Right hindlimb (tissue), 1 donor: ENCODE measurements around the gene OR4C11.

Experiments used
- DNase-seq: peaks from one replicate; pipeline ENCODE4 v3.0.0-alpha.2; 2018

OR4C11 gene, protein sequence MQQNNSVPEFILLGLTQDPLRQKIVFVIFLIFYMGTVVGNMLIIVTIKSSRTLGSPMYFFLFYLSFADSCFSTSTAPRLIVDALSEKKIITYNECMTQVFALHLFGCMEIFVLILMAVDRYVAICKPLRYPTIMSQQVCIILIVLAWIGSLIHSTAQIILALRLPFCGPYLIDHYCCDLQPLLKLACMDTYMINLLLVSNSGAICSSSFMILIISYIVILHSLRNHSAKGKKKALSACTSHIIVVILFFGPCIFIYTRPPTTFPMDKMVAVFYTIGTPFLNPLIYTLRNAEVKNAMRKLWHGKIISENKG

DNA sequence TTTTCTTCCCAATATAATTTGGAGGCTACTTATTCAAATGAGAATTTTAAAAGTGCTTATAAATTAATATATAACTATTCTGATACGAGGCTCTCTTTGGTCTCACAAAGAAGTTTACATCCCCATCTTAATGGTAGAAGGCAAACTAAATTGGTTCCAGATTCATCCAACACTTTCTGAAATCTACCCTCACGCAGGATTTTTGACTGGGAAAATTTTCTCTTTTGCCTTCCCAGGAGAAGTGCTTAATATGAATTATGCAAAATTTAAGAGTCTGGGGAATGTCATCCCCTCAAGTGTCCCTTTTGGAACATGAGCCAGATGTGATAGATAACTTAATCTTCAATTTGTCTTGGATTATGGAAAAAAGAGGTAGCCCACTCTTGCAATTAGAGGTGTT is at the start of gene OR4C11:
Gene OR4C11 (minus strand): TSS at position 101 of the 400 bp plus-strand sequence. CDS start 3,272 bp downstream, outside the sequence.
- DNase-seq = no peak

DNA sequence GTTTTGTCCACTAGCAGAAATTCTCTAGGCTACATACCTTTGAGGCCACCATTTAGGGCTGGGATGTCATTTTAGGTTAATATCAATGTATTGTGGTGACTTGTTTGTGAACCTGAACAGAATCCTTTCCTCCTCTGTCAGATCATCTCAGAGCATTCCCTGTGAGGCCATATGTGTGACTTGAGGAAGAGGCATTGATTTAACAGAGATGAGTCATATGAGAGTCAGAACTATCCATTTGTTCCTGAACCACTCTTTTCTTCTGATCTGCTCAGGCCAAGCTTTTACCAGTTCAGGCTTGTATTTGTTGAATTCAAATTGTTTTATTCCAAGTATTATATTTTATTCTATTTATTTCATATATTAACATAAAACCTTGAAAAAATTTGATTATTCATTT is 47.7 kb upstream of the OR4C11 start:
- no peak for DNase-seq

DNA sequence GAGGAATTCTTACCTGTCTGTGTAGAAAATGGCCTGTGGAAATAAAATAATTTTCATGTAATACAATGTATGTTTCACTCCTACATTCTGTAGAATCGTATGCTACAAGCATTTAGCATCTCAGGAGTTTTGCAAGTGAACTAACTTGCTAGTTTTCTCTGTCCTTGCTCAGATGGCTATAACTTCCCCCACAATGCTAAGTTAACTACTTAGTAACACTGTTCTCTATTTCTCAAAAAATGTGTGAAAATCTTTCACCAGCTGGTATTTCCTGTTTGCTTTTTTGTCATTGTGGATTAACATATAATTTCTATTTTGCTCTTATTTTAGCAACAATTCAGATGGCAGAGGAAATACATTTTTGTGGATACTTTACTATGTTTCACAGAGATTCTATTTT is 45.1 kb upstream of the OR4C11 start:
- no peak for DNase-seq

DNA sequence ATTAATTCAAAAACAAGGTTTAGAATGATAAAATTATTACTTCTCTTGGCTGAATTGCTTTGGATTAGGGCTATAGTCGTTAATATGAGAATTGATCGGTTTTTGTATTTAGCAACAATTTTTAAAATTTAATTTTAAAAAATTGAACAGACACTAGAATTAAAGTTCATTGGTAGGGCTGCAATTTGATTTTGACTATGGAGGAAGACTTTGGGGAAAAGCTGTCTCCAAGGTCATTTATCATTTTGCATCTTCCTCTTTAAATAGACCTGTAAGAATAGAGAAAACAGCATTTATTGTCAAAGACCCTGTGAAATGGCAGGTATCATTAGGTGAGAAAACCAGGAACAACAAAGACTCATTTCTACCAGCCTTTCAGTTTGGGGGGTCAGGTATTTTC is 40.6 kb upstream of the OR4C11 start, which contains the start of gene OR4S2:
Gene OR4S2 (plus strand): TSS at position 301 of the 400 bp plus-strand sequence. CDS start 2,577 bp downstream, outside the sequence.
- no peak for DNase-seq

DNA sequence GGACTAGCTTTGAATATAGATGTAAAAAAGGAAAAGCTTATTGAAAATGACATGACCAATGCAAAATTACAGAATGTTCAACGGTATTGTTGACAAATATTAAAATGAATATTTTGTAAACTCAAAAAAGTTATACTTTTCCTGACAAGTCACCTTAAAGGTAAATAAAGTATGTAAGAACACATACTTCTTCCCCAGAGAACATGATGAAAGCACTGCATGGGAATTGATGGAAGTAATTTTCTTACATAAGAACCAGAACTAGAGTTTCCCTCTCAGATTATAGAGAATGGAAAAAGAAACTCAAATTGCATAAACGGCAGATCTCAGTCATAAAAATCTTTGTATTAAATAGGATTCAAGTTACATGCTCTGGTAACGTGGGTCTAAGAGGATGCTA is 27.4 kb upstream of the OR4C11 start, which contains the start of gene OR4P4:
Gene OR4P4 (plus strand): TSS at position 301 of the 400 bp plus-strand sequence.
- DNase-seq = no peak

DNA sequence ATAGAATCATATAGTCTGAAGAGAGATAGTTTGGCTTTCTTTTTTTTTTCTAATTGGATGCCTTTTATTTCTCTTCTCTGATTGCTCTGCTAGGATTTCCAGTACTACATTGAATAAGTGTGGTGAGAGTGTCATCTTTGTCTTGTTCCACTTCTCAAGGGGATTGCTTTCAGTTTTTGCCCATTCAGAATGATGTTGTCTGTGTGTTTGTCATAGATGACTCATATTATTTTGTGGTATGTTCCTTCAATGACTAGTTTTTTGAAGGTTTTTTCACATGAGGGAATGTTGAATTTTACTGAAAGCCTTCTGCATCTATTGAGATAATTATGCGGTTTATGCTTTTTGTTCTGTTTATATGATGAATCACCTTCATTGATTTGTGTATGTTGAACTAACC is 17.1 kb upstream of the OR4C11 start:
- no peak for DNase-seq

DNA sequence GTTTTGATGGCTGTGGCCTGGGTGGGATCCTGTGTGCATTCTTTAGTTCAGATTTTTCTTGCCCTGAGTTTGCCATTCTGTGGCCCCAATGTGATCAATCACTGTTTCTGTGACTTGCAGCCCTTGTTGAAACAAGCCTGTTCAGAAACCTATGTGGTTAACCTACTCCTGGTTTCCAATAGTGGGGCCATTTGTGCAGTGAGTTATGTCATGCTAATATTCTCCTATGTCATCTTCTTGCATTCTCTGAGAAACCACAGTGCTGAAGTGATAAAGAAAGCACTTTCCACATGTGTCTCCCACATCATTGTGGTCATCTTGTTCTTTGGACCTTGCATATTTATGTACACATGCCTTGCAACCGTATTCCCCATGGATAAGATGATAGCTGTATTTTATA is 34.9 kb downstream of the OR4C11 start:
- no peak for DNase-seq

DNA sequence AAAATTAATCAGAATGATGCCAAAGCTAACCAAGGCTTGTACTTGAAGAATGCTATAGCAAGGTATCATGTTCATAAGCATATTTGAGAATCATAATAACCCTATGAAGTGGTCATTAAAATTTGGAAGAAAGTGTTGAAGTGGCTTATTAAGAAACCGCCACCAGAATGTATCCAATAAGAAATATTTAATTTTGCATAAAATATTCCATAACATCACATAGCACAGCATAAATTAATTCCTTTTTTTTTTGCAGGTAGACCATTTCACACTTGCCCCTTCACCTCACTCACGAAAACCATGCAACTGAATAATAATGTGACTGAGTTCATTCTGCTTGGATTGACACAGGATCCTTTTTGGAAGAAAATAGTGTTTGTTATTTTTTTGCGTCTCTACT is 35.6 kb downstream of the OR4C11 start, which contains the start of gene OR4C16:
Gene OR4C16 (plus strand): TSS at position 301 of the 400 bp plus-strand sequence. CDS start 0 bp downstream, at position 301.
- no peak for DNase-seq

DNA sequence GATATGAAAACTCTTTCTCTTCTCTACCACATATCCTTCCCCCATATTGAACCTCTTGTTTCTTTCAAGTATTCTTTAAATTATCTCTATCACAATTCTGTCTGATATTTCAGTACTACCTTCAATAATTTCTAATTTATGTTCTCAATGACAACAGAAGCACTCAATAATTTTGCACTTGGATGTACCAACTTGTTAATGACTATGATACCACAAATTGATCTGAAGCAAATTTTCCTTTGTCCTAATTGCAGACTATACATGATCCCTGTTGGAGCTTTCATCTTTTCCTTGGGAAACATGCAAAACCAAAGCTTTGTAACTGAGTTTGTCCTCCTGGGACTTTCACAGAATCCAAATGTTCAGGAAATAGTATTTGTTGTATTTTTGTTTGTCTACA is 53.3 kb downstream of the OR4C11 start, which contains the start of gene OR4C15:
Gene OR4C15 (plus strand): TSS at position 301 of the 400 bp plus-strand sequence. CDS start 0 bp downstream, at position 301.
- DNase-seq = no peak
